HG03060 (cell line): Measurements from ENCODE around the gene PLPPR4.

Source experiments
- ATAC-seq: cut with Tn5 transposase; IDR thresholded peaks from one replicate; pipeline ENCODE4 v1.9.1; 2021; ENCODE audit warnings: low read depth, moderate number of reproducible peaks; ENCODE audit not compliant: unreplicated experiment

The PLPPR4 gene

DNA sequence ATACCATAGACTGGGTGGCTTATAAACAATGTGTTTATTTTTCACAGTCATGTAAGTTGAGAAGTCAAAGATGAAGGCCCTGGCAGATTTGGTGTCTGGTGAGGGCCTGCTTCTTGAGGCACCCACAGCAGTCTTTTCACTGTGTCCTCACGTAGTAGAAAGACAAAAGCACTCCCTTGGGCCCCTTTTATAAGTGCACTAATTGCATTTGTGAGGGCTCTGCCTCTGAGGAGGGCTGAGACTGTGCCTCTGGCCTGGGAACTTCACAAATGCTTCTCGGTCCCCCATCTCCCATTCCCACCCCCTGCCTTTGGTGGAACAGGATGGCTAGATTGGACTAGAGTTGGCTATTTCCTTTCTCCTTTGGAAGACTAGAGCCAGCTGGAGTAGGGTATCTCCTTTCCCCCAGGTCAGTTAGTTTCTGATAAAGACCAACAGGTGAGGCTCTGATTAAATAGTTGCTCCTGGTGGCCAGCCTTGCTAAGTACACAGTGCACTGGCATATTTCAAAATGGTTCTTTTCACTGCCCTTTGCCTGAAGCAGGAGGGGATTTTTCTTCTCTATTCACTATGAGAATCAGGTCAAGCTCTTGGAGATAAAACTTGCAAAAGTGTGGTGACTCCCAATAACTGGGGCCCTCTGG lies 82.9 kb downstream of the PLPPR4 start:
- ATAC-seq = no peak

DNA sequence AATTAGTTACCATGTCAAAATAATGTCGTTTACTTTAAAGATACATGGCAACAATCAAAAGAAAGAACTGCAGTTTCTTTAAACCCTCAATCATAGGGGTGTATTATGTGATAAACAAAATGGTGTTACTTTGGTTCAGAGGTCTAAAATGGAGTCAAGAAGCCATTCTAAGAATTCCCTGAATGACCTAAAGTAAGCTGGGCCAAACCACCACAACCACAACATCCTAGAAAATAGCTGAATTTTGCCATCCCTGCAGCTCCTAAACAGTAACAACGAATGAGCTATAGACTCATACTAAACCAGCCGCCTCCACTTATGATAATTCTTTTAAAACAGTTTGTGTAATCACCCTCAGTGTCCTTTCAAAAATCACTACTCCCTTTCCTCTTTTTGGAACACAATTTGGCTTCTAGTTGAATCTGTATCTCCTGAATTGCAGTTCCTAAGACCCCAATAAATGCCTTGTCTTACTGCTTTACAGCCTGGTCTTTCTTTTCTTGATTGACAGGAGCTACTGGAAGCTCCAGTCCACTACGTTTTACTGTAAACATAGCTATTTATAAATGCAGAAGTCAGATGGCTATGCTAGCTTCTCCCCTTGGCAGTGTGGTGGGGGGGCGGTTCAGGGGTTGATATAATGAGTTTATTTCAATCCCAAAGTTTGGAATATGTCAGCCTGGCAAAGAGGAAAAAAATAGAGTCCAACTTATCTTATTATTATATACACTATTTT lies 84.3 kb downstream of the PLPPR4 start:
- ATAC-seq = no peak

DNA sequence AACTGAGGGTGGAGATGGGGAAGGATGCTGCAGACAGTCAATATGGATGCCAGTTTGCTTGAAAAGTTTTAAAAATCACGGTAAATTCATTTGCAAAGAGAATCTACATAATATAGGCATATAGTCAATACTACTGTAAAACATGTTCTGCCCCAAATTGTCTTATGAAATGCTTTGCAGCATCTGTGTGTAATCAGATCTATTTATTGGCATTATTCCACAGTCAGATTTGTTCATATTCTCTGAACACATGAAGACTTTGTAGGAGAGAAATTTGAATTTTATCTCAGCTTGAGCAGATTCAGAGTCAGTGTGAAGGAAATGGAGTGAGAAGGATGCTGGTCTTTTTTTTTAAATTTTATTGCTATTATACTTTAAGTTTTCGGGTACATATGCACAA lies 88.5 kb downstream of the PLPPR4 start:
- ATAC-seq = no peak

DNA sequence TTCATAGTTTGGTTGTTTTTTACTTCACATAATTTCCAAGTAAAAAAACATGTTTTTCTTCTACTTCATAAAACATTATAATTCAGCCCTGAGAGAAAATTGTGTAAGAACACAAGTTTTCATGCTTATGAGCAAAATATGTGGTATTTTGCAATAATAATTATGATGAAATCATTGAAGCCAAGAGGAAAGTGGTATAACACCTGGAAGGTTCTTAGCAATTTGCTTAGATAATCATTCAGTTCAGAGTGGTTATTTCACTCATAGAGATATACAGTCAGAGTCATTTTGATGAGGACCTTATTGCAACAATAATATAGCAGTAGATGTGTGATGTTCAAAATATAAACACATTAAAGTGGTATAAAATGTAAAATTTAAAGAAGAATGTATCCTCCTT lies 94.5 kb downstream of the PLPPR4 start:
- ATAC-seq = no peak
